Fibroblast of villous mesenchyme (primary cell): ENCODE data around the gene TAF4. TPM values are rescaled to one million over a fixed set of nuclear protein-coding genes. Genes with fewer than 3 reads are reported as not detected.

ENCODE experiments used
- DNase-seq: peaks from one replicate; pipeline ENCODE4 v3.0.0-alpha.2; 2010; ENCODE audit warnings: low read depth
- H3K4me3 ChIP-seq: 2 replicates; pipeline ENCODE4 v1.5.1; 2011; ENCODE audit warnings: low read depth, mild to moderate bottlenecking, low read length
- small RNA-seq: library from RNA; depleted of rRNA; stranded (forward); fragments of <200 nt; gene quantifications from one replicate; pipeline ENCODE3, GENCODE V24; 2012
- total RNA-seq: library from RNA; depleted of rRNA; stranded (reverse); fragments of >200 nt; gene quantifications from 2 replicates; pipeline ENCODE4 v1.2.3, GENCODE V29; 2012
- TF ChIP-seq, protein P1 (sequence below): IDR thresholded peaks from 2 replicates; pipeline ENCODE4 v1.5.1; 2012; ENCODE audit warnings: low read depth, mild to moderate bottlenecking, low read length; ENCODE audit not compliant: insufficient read depth

TAF4 gene
- total RNA-seq, 1 donor = 3.0 TPM

- DNase-seq = peak; percentile 7
- TF ChIP-seq, protein P1, sequence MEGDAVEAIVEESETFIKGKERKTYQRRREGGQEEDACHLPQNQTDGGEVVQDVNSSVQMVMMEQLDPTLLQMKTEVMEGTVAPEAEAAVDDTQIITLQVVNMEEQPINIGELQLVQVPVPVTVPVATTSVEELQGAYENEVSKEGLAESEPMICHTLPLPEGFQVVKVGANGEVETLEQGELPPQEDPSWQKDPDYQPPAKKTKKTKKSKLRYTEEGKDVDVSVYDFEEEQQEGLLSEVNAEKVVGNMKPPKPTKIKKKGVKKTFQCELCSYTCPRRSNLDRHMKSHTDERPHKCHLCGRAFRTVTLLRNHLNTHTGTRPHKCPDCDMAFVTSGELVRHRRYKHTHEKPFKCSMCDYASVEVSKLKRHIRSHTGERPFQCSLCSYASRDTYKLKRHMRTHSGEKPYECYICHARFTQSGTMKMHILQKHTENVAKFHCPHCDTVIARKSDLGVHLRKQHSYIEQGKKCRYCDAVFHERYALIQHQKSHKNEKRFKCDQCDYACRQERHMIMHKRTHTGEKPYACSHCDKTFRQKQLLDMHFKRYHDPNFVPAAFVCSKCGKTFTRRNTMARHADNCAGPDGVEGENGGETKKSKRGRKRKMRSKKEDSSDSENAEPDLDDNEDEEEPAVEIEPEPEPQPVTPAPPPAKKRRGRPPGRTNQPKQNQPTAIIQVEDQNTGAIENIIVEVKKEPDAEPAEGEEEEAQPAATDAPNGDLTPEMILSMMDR = no peak
- H3K4me3 ChIP-seq = no peak overlapping the region
Measured at GRCh38 chr20:61925555-61926252, 140.0 kb downstream of the TAF4 start.

DNA sequence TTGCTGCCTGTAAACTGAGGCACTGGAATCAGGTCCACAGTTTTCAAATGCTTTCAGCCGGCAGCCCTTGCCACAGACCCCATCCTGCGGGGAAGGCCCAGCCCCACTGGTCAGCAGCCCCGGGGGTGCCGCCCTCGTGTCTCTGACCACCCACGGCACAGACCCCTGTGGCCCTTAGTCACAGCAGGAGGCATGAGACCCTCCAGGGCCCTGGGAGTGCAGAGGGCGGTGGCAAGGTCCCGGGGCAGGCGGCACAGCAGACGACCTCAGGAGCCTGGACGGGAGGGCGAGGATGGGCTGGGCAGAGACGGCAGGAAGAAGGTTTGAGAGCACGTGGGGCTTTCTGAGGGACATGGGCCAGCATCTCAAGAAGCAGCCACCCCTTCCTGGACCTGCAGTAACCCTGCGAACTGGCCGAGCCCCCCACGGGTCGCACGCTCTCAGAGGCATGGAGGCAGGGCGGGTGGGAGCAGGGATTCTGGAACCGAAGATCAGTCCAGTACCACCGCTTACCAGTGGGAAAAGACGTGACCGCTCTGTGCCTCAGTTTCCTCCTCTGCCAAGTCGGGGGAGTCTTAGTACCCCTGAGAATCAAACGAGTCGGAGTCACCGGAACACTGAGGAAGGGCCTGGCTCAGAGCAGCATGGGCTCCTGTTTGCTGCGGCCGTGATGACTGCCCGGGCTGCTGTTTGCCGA is 140.7 kb downstream of the TAF4 start:
- no peak overlapping the region for H3K4me3 ChIP-seq
- DNase-seq = no peak
- TF ChIP-seq, protein P1 = no peak

Small RNA genes lying within 50 kb of the gene (small RNA-seq; reads per million reads assigned to genes)
- not detected for gene MIR3195

Other genes with a start within 250 kb of the TAF4 start
- 28.7 and 30.7 TPM in 2 replicates for gene LSM14B, start 56.6 kb upstream of the TAF4 start, total RNA-seq
- gene PSMA7, start 77.5 kb upstream of the TAF4 start, total RNA-seq = 295 and 322 TPM in 2 replicates
- gene SS18L1, start 77.9 kb upstream of the TAF4 start, total RNA-seq = 14.2 and 14.8 TPM in 2 replicates
- gene MTG2, start 117.1 kb upstream of the TAF4 start, total RNA-seq = 19.9 and 22.5 TPM in 2 replicates
- gene HRH3, start 154.4 kb upstream of the TAF4 start, total RNA-seq = not detected in 2 replicates
- gene OSBPL2, start 172.6 kb upstream of the TAF4 start, total RNA-seq = 27.7 and 36.7 TPM in 2 replicates
- gene ADRM1, start 237.1 kb upstream of the TAF4 start, total RNA-seq = 111 and 138 TPM in 2 replicates